SH-SY5Y (cell line): Measurements from ENCODE around the gene SOS2.

Experiments
- GATA2 ChIP-seq: IDR thresholded peaks from 2 replicates; pipeline ENCODE4 v1.6.1; 2011; ENCODE audit warnings: mild to moderate bottlenecking, low read depth, low read length
- GATA3 ChIP-seq: IDR thresholded peaks from 2 replicates; pipeline ENCODE4 v1.6.1; 2011; ENCODE audit warnings: low read depth, mild to moderate bottlenecking, low read length, moderate library complexity

SOS2 gene

DNA sequence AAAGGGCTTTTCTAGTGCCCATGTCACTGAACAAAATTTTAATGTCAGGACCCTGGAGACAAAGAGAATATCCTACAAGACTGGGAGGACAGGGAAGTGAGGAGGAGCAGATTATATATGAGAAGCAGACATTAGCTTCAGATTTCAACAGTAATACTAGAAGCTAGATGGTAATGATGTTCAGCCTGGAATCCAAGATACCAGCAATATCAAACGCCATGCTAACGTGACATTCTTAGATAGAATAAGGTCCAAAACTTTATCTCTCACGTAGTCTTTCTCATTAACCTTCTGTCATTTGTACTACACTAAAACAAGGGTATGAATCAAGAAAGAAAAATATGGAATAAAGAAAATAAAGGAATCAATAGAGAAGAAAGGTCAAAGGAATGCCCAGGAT, 18.7 kb downstream of the SOS2 start:
- TF ChIP-seq GATA2, result no peak
- TF ChIP-seq GATA3, result no peak

- TF ChIP-seq GATA3 (no peak), GATA2 (no peak)
Measured at GRCh38 chr14:50210074-50210473, 21.3 kb downstream of the SOS2 start.

- TF ChIP-seq GATA2 (no peak), GATA3 (no peak)
Measured at GRCh38 chr14:50198499-50198898, 32.9 kb downstream of the SOS2 start.

- TF ChIP-seq GATA2 (no peak), GATA3 (no peak)
Measured at GRCh38 chr14:50191499-50191898, 39.9 kb downstream of the SOS2 start.

GRCh38 chr14:50186107-50186506, 45.3 kb downstream of the SOS2 start:
- no peak for TF ChIP-seq GATA2
- no peak for TF ChIP-seq GATA3

DNA sequence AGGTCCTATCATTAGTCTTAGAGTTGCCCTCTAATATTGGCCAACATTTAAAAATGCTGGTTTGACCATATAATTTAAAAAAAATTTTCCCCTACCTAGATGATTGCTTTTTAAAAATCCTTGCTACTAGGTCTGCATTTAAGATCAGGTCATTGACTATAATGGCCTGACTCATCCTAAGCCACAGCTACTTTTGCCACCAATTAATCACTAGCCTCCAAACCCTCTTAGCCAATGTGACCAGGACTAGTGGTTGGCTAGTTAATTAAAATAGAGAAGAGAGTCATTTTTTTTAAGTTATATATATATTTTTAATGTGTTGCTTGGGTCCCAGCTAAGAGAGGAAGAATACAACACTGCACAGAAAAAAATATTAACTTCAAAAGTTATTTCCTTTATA, 57.5 kb downstream of the SOS2 start:
- no peak for TF ChIP-seq GATA2
- no peak for TF ChIP-seq GATA3

DNA sequence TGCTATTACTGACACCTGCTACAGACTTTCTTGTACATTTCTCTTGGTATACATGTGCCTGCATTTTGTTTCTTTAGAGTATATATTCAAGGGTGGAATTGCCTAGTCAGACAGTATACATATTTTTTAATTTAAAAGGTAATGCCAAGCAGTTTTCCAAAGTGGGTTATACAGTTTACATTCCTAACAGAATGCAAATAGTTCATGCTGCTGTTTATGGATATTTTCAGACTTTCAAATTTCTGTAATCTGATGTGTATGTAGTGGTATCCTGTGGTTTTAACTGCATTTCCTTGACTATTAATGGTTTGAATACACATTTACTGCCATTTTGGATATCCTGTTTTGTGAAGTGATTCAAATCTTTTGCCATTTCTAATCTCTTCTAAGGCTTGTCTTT, 59.5 kb downstream of the SOS2 start:
- TF ChIP-seq GATA2 (no peak), GATA3 (no peak)

DNA sequence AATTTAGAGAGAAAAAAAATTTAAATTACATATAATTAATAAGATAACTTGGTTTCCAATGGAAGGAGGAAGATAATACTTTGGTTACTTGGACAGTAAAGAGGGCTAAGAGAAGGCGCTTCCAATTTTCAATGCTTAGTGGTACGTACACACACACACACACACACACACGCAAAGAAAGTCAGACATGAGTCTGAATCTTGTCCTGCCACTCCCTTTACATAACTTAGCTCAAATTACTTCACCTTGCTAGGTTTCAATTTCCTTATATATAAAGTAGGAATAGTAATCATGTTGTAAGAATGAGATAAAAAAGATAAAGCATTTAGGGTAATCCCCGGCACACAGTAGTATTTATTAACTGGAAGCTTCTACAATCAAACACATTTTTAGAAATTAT, 75.3 kb downstream of the SOS2 start:
- TF ChIP-seq GATA3, result no peak
- TF ChIP-seq GATA2, result no peak

DNA sequence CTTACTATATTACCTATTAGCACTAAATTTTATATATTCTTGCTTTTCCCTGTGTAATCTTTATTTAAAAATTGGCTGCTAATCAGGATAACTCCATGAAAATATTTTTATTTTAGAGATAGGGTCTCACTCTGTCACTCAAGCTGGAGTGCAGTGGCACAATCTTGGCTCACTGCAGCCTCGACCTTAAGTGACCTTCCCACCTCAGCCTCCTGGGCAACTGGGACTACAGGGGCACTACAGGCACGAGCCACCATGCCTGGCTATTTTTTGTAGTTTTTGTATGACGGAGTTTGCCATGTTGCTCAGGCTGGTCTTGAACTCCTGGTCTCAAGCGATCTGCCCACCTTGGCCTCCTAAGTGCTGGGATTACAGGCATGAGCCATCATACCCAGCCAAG, 82.6 kb downstream of the SOS2 start:
- TF ChIP-seq GATA2 (no peak), GATA3 (no peak)

- TF ChIP-seq GATA2, result no peak
- no peak for TF ChIP-seq GATA3
Measured at GRCh38 chr14:50139192-50139591, 92.2 kb downstream of the SOS2 start.

GRCh38 chr14:50127802-50128201, 103.6 kb downstream of the SOS2 start:
- TF ChIP-seq GATA2 (no peak), GATA3 (no peak)

GRCh38 chr14:50123062-50123461, 108.3 kb downstream of the SOS2 start:
- TF ChIP-seq GATA3 (no peak), GATA2 (no peak)

DNA sequence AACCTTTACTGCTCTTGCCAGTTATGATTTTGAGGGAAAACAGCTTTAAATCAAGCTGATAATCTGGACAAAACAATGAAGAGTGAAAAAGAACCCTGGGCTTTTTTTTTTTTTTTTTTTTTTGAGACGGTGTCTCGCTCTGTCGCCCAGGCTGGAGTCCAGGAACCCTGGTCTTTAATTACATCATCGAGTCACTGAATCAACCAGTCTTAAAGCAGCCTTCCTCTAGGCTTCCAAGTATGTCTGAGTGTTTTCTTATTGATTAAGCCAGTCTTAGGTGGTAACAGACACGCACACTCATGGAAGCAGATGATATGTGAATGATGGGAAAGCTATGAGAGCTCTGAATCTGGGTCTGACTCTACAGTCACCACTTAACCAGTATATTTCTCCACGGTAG, 109.1 kb downstream of the SOS2 start:
- TF ChIP-seq GATA3, result no peak
- no peak for TF ChIP-seq GATA2

DNA sequence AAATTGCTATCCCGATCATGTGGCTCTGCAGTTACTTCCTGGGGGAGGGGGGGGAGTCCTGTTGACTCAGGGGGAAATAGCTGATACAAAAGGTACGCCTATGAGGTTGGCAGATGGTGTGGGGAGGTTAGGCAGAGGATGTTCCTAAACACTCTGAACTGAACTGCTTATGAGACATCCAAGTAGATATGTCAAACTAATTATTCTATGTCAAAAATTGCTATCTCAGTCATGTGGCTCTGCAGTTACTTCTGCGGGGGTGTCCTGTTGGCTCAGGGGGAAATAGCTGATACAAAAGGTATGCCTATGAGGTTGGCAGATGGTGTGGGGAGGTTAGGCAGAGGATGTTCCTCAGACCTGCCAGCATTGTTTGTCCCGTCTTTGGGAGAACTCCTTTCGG, 109.9 kb downstream of the SOS2 start:
- no peak for TF ChIP-seq GATA2
- TF ChIP-seq GATA3, result no peak

DNA sequence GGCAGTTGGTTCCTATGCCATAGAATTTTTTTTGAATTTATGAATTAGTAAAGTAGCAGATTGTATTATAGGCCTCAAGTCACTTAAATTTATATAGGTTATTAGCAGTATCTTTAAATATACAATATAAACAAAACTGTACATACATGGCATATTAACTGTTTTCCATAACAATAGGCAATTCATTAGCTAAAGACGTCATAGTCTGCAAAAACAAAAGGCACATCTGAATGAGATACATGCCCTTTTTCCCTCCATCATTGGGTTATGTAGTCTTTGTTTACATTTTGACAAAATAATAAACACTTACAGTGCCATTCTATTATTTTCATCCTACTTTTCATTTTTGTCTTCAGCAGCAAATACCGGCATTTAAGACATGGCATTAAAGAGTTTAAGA, 113.9 kb downstream of the SOS2 start:
- TF ChIP-seq GATA3, result no peak
- no peak for TF ChIP-seq GATA2

- TF ChIP-seq GATA3 (no peak), GATA2 (no peak)
Measured at GRCh38 chr14:50116966-50117365, 114.4 kb downstream of the SOS2 start.
